SK-N-SH treated with all-trans-retinoic acid at 6 μM for 48 hours (cell line): ENCODE data around the gene SIX3.

Experiments
- ATAC-seq: fragments of 200-7000 bp; cut with Tn5 transposase; 3 replicates; pipeline ENCODE4 v1.9.1; 2020; ENCODE audit warnings: mild to moderate bottlenecking, moderate library complexity
- ARNTL ChIP-seq: fragments of 450-650 bp; formaldehyde crosslinking; IDR thresholded peaks from 2 replicates; pipeline ENCODE4 v1.5.0; 2020; ENCODE audit warnings: low read depth, mild to moderate bottlenecking, moderate library complexity, borderline replicate concordance
- BACH2 ChIP-seq: fragments of 250-450 bp; sonication (Bioruptor Pico); IDR thresholded peaks from 2 replicates; pipeline ENCODE4 v1.9.0; 2021; ENCODE audit warnings: mild to moderate bottlenecking, borderline replicate concordance
- CREB5 ChIP-seq: fragments of 250-450 bp; sonication (Bioruptor Pico); IDR thresholded peaks from 2 replicates; pipeline ENCODE4 v1.5.1; 2020; ENCODE audit warnings: low read depth, mild to moderate bottlenecking, moderate library complexity
- CSDC2 ChIP-seq: fragments of 250-450 bp; sonication (Bioruptor Pico); IDR thresholded peaks from 2 replicates; pipeline ENCODE4 v1.5.0; 2020; ENCODE audit warnings: mild to moderate bottlenecking, moderate library complexity
- ESRRG ChIP-seq: fragments of 250-450 bp; sonication (Bioruptor Pico); IDR thresholded peaks from 2 replicates; pipeline ENCODE4 v1.6.1; 2021; ENCODE audit warnings: mild to moderate bottlenecking
- GLIS3 ChIP-seq: fragments of 250-450 bp; sonication (Bioruptor Pico); IDR thresholded peaks from 2 replicates; pipeline ENCODE4 v1.5.0; 2020; ENCODE audit warnings: mild to moderate bottlenecking, moderate library complexity
- ISL1 ChIP-seq: fragments of 250-450 bp; sonication (Bioruptor Pico); IDR thresholded peaks from 2 replicates; pipeline ENCODE4 v2.1.2; 2022; ENCODE audit warnings: mild to moderate bottlenecking, moderate library complexity
- OSR1 ChIP-seq: fragments of 250-450 bp; sonication (Bioruptor Pico); IDR thresholded peaks from 2 replicates; pipeline ENCODE4 v1.8.0; 2022; ENCODE audit warnings: moderate library complexity, mild to moderate bottlenecking, inconsistent platforms
- PATZ1 ChIP-seq: fragments of 250-450 bp; sonication (Bioruptor Pico); IDR thresholded peaks from 2 replicates; pipeline ENCODE4 v1.8.0; 2020; ENCODE audit warnings: mild to moderate bottlenecking, moderate library complexity, borderline replicate concordance
- PPARA ChIP-seq: fragments of 250-450 bp; sonication (Bioruptor Pico); IDR thresholded peaks from 2 replicates; pipeline ENCODE4 v1.5.0; 2020; ENCODE audit warnings: mild to moderate bottlenecking, borderline replicate concordance
- RARB ChIP-seq: fragments of 250-450 bp; sonication (Bioruptor Pico); IDR thresholded peaks from 2 replicates; pipeline ENCODE4 v1.8.0; 2021; ENCODE audit warnings: mild to moderate bottlenecking, moderate library complexity
- SNAI2 ChIP-seq: fragments of 250-450 bp; sonication (Bioruptor Pico); IDR thresholded peaks from 2 replicates; pipeline ENCODE4 v1.5.0; 2020; ENCODE audit warnings: mild to moderate bottlenecking, moderate library complexity
- TCF4 ChIP-seq: fragments of 250-450 bp; sonication (Bioruptor Pico); IDR thresholded peaks from 2 replicates; pipeline ENCODE4 v1.8.0; 2021; ENCODE audit warnings: mild to moderate bottlenecking, moderate library complexity, borderline replicate concordance
- TOX ChIP-seq: fragments of 250-450 bp; sonication (Bioruptor Pico); IDR thresholded peaks from 2 replicates; pipeline ENCODE4 v1.8.0; 2021; ENCODE audit warnings: mild to moderate bottlenecking, moderate library complexity, borderline replicate concordance
- ZC3H10 ChIP-seq: fragments of 250-450 bp; sonication (Bioruptor Pico); IDR thresholded peaks from 2 replicates; pipeline ENCODE4 v1.5.1; 2021; ENCODE audit warnings: mild to moderate bottlenecking, moderate library complexity
- ZFP3 ChIP-seq: fragments of 250-450 bp; sonication (Bioruptor Pico); IDR thresholded peaks from 2 replicates; pipeline ENCODE4 v1.5.0; 2020; ENCODE audit warnings: mild to moderate bottlenecking, moderate library complexity
- ZFP30 ChIP-seq: fragments of 450-650 bp; formaldehyde crosslinking; IDR thresholded peaks from 2 replicates; pipeline ENCODE4 v1.5.0; 2022; ENCODE audit warnings: mild to moderate bottlenecking, moderate library complexity
- ZNF565 ChIP-seq: fragments of 450-650 bp; formaldehyde crosslinking; conservative IDR thresholded peaks from 2 replicates; pipeline ENCODE4 v1.5.0; 2020; ENCODE audit warnings: low read depth, mild to moderate bottlenecking, moderate library complexity
- ZNF70 ChIP-seq: fragments of 450-650 bp; formaldehyde crosslinking; IDR thresholded peaks from 2 replicates; pipeline ENCODE4 v1.5.0; 2020; ENCODE audit warnings: mild to moderate bottlenecking, moderate library complexity
- ZNF8 ChIP-seq: fragments of 450-650 bp; formaldehyde crosslinking; IDR thresholded peaks from 2 replicates; pipeline ENCODE4 v1.5.0; 2020; ENCODE audit warnings: mild to moderate bottlenecking, moderate library complexity
- TF ChIP-seq, protein P1 (sequence below): fragments of 250-450 bp; sonication (Bioruptor Pico); IDR thresholded peaks from 2 replicates; pipeline ENCODE4 v1.5.0; 2020; ENCODE audit warnings: mild to moderate bottlenecking, moderate library complexity

Gene SIX3

GRCh38 chr2:44979581-44979980, 38.1 kb downstream of the SIX3 start:
- ATAC-seq = no peak
- TF ChIP-seq ZFP3 (CRISPR knock-in tag) (no peak), ARNTL (no peak), ZFP30 (CRISPR knock-in tag) (no peak), GLIS3 (CRISPR knock-in tag) (no peak), PATZ1 (CRISPR knock-in tag) (no peak), ZNF70 (no peak), ESRRG (CRISPR knock-in tag) (no peak), CSDC2 (no peak), ZC3H10 (no peak), CREB5 (CRISPR knock-in tag) (no peak), ISL1 (CRISPR knock-in tag) (no peak), ZNF565 (CRISPR knock-in tag) (no peak), RARB (CRISPR knock-in tag) (no peak), OSR1 (no peak), ZNF8 (no peak), PPARA (no peak), TOX (no peak), BACH2 (CRISPR knock-in tag) (no peak), TCF4 (no peak)
- TF ChIP-seq, protein P1, sequence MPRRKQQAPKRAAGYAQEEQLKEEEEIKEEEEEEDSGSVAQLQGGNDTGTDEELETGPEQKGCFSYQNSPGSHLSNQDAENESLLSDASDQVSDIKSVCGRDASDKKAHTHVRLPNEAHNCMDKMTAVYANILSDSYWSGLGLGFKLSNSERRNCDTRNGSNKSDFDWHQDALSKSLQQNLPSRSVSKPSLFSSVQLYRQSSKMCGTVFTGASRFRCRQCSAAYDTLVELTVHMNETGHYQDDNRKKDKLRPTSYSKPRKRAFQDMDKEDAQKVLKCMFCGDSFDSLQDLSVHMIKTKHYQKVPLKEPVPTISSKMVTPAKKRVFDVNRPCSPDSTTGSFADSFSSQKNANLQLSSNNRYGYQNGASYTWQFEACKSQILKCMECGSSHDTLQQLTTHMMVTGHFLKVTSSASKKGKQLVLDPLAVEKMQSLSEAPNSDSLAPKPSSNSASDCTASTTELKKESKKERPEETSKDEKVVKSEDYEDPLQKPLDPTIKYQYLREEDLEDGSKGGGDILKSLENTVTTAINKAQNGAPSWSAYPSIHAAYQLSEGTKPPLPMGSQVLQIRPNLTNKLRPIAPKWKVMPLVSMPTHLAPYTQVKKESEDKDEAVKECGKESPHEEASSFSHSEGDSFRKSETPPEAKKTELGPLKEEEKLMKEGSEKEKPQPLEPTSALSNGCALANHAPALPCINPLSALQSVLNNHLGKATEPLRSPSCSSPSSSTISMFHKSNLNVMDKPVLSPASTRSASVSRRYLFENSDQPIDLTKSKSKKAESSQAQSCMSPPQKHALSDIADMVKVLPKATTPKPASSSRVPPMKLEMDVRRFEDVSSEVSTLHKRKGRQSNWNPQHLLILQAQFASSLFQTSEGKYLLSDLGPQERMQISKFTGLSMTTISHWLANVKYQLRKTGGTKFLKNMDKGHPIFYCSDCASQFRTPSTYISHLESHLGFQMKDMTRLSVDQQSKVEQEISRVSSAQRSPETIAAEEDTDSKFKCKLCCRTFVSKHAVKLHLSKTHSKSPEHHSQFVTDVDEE = no peak

DNA sequence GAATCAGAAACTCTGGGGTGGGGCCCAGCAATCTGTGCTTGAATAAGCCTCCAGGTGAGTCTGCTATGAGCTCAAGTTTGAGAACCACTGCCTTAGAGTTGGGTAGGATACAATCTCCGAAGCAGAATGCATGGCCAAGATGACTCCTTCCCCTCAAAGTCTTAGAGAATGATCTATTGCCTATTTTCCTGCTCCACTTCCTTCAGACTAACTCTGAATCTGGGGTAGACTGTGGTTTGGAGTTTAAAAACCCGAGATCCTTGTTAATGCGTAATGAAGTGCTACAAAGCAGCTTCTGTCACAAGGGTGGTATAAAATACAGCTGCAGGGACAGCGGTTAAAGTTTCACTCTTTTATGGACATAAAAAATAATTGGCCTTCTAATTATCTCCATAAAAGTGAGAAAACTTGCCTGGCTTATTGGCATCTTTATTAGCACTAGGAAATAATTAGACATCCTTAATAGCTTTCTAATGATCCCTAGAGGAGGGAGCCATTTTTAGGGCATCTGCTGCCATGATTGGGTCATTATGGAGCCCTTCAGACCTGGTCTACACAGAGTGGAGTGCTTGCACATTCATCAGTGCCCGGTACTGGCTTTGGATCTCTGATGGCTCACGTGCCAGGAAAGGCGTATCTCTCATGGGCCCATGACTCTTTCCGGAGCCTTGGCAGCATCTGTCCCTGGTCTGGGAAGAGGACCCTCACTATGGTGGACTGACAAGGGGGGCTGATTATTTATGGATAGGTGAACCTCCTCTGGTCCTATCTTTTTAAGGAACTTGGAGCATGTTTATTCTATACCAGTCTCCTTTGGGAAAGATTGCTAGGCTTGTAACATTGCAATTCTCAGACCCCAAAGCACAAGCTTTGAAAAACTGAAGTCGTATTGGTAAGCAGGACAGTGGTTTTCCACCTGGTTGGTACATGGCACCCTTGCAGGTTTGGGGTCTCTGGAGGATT, 39.5 kb downstream of the SIX3 start:
- peak; percentile 35 for ATAC-seq
- TF ChIP-seq, protein P1 = no peak
- TF ChIP-seq CREB5 (CRISPR knock-in tag) (no peak), ZFP30 (CRISPR knock-in tag) (no peak), ARNTL (no peak), SNAI2 (CRISPR knock-in tag) (no peak)

- TF ChIP-seq ZNF565 (CRISPR knock-in tag) (no peak), BACH2 (CRISPR knock-in tag) (no peak), TCF4 (no peak), TOX (no peak), RARB (CRISPR knock-in tag) (no peak)
- TF ChIP-seq, protein P1 = 0 out of 2 replicates have a peak, but pooled peaks have one; percentile 13
- ATAC-seq = peak; percentile 97
These were observed 40.2 kb downstream of the SIX3 start for GRCh38 chr2:44981714-44982108.
